Measurements from ENCODE around the gene ZNF57. TPM values are rescaled to one million over a fixed set of nuclear protein-coding genes. Genes with fewer than 3 reads are reported as not detected.
"Not testable (repeated sequence)": the region's sequence is repeated elsewhere in the genome, so short reads cannot be mapped to it uniquely, and the experiment has no call there.

ZNF57 gene
- total RNA-seq, 2 donors from 2014 or later = 4.3 to 5.0 TPM

DNA sequence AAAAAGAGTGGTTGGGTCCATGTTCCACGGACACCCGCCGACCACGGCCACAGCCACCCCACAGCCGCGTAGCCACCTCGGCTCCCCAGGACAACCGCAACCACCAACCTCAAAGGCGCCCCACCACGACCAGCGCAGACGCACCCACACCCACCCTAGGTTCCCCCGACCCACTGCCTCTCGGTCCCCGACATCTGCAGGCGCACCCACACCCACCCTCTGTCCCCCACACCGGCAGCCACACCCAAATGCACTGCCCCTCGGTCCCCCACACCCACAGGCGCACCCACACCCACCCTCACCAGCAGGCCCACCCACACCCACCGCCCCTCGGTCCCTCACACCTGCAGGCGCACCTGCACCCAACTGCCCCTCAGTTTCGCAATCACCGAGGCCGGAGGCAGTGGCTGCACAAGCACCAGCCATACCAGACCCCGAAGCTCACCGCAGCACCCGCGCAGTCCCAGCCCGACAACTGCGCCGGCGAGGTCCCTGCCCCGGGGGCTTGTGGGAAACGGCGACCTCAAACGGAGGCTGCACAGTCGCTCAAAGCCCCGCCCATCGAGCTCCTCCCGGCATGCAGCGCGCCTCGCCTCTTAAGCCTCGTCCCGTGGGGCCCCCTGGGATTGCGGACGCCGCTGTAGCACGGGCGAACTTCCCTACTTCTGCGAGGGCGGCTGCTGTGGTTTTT, 25.8 kb downstream of the ZNF57 start:
- no peak for DNase-seq
- no peak overlapping the region for H3K4me3 Mint-ChIP-seq
- peaks cover 35% of the 10 kb centered on the region for H3K9me3 Mint-ChIP-seq
- H3K27me3 ChIP-seq (ENCODE audit: control insufficient read depth, insufficient read depth, low read length, poor library complexity, severe bottlenecking) = no peaks in the 10 kb centered on the region
- no peak overlapping the region for H3K27ac ChIP-seq (ENCODE audit: low read depth, low read length)
- no peak overlapping the region for H3K27ac Mint-ChIP-seq
- no peaks in the 10 kb centered on the region for H3K36me3 ChIP-seq (ENCODE audit: control insufficient read depth, insufficient read depth, low read length)
- H3K9me3 ChIP-seq (ENCODE audit: control insufficient read depth, low read length) = peaks cover 11% of the 10 kb centered on the region
- no peak overlapping the region for H3K4me3 ChIP-seq (ENCODE audit: low read length)
- TF ChIP-seq, protein P1, sequence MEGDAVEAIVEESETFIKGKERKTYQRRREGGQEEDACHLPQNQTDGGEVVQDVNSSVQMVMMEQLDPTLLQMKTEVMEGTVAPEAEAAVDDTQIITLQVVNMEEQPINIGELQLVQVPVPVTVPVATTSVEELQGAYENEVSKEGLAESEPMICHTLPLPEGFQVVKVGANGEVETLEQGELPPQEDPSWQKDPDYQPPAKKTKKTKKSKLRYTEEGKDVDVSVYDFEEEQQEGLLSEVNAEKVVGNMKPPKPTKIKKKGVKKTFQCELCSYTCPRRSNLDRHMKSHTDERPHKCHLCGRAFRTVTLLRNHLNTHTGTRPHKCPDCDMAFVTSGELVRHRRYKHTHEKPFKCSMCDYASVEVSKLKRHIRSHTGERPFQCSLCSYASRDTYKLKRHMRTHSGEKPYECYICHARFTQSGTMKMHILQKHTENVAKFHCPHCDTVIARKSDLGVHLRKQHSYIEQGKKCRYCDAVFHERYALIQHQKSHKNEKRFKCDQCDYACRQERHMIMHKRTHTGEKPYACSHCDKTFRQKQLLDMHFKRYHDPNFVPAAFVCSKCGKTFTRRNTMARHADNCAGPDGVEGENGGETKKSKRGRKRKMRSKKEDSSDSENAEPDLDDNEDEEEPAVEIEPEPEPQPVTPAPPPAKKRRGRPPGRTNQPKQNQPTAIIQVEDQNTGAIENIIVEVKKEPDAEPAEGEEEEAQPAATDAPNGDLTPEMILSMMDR (conservative IDR thresholded peaks at IDR 0.05) = no peak
- 96 to 98% methylated on average over 28 to 53 of the region's 53 CpGs for WGBS, 2 experiments (ENCODE audit: insufficient coverage in 1 of 2, insufficient read length in 1 of 2)
- H3K9ac ChIP-seq (ENCODE audit: extremely low read depth, low read length, poor library complexity, severe bottlenecking) = no peak overlapping the region
- peaks cover 14% of the 10 kb centered on the region for H3K36me3 Mint-ChIP-seq (ENCODE audit: low read depth)
- H3K4me1 Mint-ChIP-seq = peaks cover 10% of the 10 kb centered on the region
- no peaks in the 10 kb centered on the region for H3K27me3 Mint-ChIP-seq (ENCODE audit: insufficient read depth)
- H3K4me1 ChIP-seq (ENCODE audit: control insufficient read depth, insufficient read depth, low read length) = peaks cover 3% of the 10 kb centered on the region

DNA sequence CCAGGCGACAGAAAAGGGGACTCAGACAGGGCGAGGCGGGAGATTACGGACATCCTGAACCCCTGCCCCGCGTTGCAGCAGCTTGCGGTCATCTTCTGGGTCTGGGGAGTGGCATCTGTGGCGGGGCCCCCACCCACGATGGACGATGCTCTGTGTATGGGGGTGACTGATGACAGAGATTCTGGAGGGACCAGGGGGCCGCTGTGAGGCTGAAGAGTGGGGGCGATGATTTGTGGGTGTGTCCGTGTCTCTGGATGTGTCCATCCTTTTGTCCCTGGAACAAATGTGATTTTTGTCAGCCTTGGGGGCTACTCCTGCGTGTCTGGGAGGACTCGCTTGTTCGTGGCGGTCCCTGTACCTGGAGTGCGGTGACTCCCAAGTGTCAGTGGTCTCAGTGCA, 26.3 kb downstream of the ZNF57 start:
- Histone ChIP-seq H3K36me3 (ENCODE audit: control insufficient read depth, insufficient read depth, low read length) (no peaks in the 10 kb centered on the region), H3K4me1 (ENCODE audit: control insufficient read depth, insufficient read depth, low read length) (peaks cover 3% of the 10 kb centered on the region), H3K4me3 (ENCODE audit: low read length) (no peak overlapping the region), H3K9ac (ENCODE audit: extremely low read depth, low read length, poor library complexity, severe bottlenecking) (no peak overlapping the region), H3K27ac (ENCODE audit: low read depth, low read length) (no peak overlapping the region), H3K27me3 (ENCODE audit: control insufficient read depth, insufficient read depth, low read length, poor library complexity, severe bottlenecking) (no peaks in the 10 kb centered on the region), H3K9me3 (ENCODE audit: control insufficient read depth, low read length) (peaks cover 15% of the 10 kb centered on the region)
- TF ChIP-seq, protein P1 (conservative IDR thresholded peaks at IDR 0.05) = no peak
- no peak overlapping the region for H3K4me3 Mint-ChIP-seq
- H3K27me3 Mint-ChIP-seq (ENCODE audit: insufficient read depth) = no peaks in the 10 kb centered on the region
- peaks cover 20% of the 10 kb centered on the region for H3K36me3 Mint-ChIP-seq (ENCODE audit: low read depth)
- no peak for DNase-seq
- H3K4me1 Mint-ChIP-seq = peaks cover 10% of the 10 kb centered on the region
- H3K9me3 Mint-ChIP-seq = peaks cover 41% of the 10 kb centered on the region
- no peak overlapping the region for H3K27ac Mint-ChIP-seq
- 97 to 100% methylated on average over 11 to 18 of the region's 18 CpGs for WGBS, 2 experiments (ENCODE audit: insufficient coverage in 1 of 2, insufficient read length in 1 of 2)

DNA sequence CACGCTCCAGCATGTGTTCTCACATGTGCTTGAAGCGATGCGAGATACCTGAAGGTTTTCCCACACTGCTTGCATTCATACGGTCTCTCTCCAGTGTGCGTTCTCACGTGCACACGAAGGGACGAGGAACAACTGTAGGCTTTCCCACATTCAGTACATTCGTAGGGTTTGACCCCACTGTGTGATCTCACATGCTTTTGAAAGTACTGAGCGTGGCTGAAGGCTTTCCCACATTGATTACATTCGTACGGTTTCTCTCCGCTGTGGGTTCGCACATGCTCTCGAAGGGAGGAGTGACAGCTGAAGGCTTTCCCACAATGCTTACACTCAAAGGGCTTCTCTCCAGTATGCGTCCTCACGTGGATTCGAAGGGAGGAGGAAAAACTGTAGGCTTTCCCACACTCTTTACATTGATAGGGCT, 32.8 kb downstream of the ZNF57 start:
- H3K4me1 Mint-ChIP-seq = no peaks in the 10 kb centered on the region
- peaks cover 73% of the 10 kb centered on the region for H3K36me3 Mint-ChIP-seq (ENCODE audit: low read depth)
- peaks cover 5% of the 10 kb centered on the region for H3K27me3 Mint-ChIP-seq (ENCODE audit: insufficient read depth)
- TF ChIP-seq, protein P1 (conservative IDR thresholded peaks at IDR 0.05) = no peak
- no peaks in the 10 kb centered on the region for H3K27me3 ChIP-seq (ENCODE audit: control insufficient read depth, insufficient read depth, low read length, poor library complexity, severe bottlenecking)
- no peak overlapping the region for H3K4me3 Mint-ChIP-seq
- peaks cover 65% of the 10 kb centered on the region for H3K9me3 ChIP-seq (ENCODE audit: control insufficient read depth, low read length)
- peaks cover 89% of the 10 kb centered on the region for H3K9me3 Mint-ChIP-seq
- H3K9ac ChIP-seq (ENCODE audit: extremely low read depth, low read length, poor library complexity, severe bottlenecking) = no peak overlapping the region
- no peak overlapping the region for H3K27ac Mint-ChIP-seq
- H3K36me3 ChIP-seq (ENCODE audit: control insufficient read depth, insufficient read depth, low read length) = peaks cover 52% of the 10 kb centered on the region
- DNase-seq = no peak
- H3K4me3 ChIP-seq (ENCODE audit: low read length) = peak overlapping the region; percentile 61
- WGBS, 2 experiments (ENCODE audit: insufficient coverage in 1 of 2, insufficient read length in 1 of 2) = 94 to 96% methylated on average over 18 of the region's 18 CpGs
- H3K27ac ChIP-seq (ENCODE audit: low read depth, low read length) = no peak overlapping the region
- no peaks in the 10 kb centered on the region for H3K4me1 ChIP-seq (ENCODE audit: control insufficient read depth, insufficient read depth, low read length)

DNA sequence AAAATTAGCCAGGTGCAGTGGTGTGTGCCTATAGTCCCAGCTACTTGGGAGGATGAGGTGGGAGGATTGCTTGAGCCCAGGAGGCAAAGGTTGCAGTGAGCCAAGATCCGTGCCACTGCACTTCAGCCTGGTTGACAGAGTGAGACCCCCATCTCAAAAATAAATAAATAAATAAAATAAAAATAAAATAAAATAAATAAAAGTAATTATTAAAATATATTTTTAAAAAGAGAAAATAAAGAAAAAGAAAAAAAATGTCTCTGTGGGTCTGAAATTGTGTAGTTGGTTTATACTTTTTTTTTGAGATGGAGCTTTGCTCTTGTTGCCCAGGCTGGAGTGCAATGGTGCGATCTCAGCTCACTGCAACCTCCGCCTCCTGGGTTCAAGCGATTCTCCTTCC, 35.1 kb downstream of the ZNF57 start:
- not testable (repeated sequence) for H3K4me1 ChIP-seq (ENCODE audit: control insufficient read depth, insufficient read depth, low read length); H3K27ac ChIP-seq (ENCODE audit: low read depth, low read length); H3K4me1 Mint-ChIP-seq; H3K27me3 Mint-ChIP-seq (ENCODE audit: insufficient read depth); H3K27ac Mint-ChIP-seq; H3K27me3 ChIP-seq (ENCODE audit: control insufficient read depth, insufficient read depth, low read length, poor library complexity, severe bottlenecking); DNase-seq; H3K9ac ChIP-seq (ENCODE audit: extremely low read depth, low read length, poor library complexity, severe bottlenecking); H3K4me3 ChIP-seq (ENCODE audit: low read length); H3K4me3 Mint-ChIP-seq
- H3K9me3 Mint-ChIP-seq = peaks cover 86% of the 10 kb centered on the region
- Histone ChIP-seq H3K9me3 (ENCODE audit: control insufficient read depth, low read length) (peaks cover 60% of the 10 kb centered on the region), H3K36me3 (ENCODE audit: control insufficient read depth, insufficient read depth, low read length) (peaks cover 52% of the 10 kb centered on the region)
- H3K36me3 Mint-ChIP-seq (ENCODE audit: low read depth) = peaks cover 79% of the 10 kb centered on the region
- WGBS, 2 experiments (ENCODE audit: insufficient coverage in 1 of 2, insufficient read length in 1 of 2) = 98 to 100% methylated on average over 1 to 3 of the region's 4 CpGs
